HG03342 (cell line): Measurements from ENCODE around the gene ANKRD33B.
"Not testable (repeated sequence)": the region's sequence is repeated elsewhere in the genome, so short reads cannot be mapped to it uniquely, and the experiment has no call there.

Source experiments
- ATAC-seq: cut with Tn5 transposase; IDR thresholded peaks from one replicate; pipeline ENCODE4 v1.9.1; 2021; ENCODE audit warnings: mild to moderate bottlenecking, moderate library complexity; ENCODE audit not compliant: unreplicated experiment

Gene ANKRD33B

DNA sequence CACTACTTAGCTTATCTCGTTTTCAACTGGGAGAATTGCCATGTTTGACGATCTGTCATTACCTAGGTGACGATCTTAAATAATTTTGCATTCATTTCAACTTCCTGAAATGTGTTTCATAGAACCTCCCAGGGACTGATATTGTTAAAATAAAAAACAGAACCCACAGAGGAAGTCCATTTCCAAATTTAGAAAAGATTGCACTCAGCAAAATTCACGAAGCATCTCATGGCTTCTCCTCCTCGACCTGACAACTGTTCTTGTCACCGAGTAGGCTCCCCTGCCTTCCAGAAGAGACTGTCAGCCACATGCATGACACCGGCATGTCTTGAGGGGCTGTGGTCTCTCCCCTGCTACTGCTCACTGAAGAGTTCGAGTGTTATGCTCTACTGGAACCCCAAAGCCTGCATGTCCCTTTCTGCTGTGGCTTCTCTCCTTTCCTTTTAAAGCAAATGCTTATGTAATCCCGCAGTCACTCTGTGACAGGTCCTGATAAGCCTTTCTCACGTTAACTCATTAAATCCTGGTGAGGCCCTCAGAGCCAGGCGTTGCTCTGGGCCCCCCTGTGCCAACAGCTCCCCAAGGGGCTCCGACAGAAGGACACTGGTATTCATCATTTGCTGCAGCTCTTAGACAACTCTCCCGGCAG, 26.8 kb upstream of the ANKRD33B start:
- ATAC-seq, result peak; percentile 38

DNA sequence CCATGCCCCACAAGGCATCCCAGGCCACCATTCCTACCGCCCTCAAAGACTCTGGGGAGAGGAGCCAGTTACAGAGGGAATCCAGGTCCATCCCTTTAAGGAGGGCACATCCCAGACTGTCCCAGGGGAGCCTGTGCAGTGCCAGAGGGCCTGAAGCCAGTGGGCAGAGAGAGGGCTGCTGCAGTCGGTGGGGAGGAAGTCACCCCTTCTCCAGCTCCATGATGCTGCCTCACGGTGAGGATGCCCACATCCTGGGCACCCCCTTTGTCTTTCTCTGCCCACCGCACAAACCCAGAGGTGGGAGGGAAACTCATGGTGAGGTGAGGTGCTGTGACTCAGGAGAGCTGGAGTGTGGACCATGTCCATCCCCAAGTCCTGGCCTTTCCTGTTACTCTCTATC, 26.2 kb upstream of the ANKRD33B start:
- ATAC-seq, result no peak

DNA sequence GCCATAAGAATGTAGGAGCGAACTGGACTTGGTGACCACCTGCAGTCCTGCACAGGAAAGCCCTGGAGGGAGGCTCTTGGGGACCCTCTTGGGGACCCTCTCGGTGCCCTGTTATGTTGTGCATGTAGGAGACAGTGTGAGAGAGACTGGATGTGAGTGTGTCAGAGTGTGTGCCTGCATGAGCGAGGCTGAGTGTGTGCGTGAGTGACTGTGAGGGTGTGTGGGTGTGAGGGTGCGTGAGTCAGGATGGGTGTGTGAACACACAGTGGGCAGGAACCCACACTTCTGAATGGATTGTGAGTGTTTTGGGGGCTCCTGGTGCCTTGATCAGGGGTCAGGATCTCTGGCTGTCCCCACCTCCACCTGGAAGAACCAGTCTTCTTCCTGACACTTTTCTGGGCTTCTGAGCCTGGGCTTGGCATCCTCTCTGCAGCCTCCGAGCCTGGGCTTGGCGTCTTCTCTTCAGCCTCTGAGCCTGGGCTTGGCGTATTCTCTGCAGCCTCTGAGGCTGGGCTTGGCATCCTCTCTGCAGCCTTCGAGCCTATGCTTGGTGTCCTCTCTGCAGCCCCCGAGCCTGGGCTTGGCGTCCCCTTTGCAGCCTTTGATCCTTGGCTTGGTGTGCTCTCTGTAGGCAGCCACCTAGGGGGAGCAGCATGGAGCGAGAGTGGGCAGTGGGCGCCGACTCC, 25.6 kb upstream of the ANKRD33B start:
- no peak for ATAC-seq

DNA sequence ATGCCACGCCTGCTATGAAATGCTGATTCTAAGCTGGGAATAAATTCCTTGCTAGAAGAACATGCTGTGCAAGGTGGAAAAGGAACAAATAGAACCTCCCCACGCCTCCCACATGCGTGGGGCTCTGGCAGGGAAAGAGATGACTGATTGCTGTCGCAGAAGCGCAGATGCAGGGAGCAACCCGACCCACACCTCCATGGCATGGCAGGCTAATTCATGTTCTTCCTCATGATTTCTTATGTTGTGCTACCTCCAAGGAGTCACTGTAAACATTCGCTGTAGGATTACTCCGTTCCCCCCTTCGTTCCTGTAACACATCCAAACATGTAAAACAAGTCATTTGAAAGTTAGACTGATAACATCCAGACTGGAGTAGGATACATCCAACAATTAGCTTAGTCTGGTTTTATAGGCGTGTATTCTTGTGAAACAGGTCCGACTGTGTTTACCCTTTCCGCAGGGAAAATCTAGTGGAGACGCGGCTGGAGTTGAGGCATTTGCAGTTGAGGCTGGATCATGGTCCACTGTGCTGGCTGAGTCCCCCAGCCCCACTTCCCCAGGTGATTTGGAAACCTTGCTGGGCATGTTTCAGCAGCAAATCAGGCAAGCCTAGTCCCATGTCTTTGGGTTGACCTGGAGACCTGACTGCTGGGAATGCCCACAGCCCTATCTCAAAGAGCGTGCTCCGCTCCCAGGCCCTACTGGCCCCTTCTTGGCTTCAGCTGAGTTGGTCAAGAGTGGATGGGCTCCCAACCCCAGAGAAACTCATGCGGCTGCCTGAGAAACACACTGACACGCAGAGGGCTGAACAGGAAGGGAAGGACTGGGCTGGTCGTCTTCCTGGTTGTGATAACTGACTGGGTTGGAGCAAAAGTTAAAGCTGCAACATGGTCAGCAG, 24.8 kb upstream of the ANKRD33B start:
- ATAC-seq, result no peak

DNA sequence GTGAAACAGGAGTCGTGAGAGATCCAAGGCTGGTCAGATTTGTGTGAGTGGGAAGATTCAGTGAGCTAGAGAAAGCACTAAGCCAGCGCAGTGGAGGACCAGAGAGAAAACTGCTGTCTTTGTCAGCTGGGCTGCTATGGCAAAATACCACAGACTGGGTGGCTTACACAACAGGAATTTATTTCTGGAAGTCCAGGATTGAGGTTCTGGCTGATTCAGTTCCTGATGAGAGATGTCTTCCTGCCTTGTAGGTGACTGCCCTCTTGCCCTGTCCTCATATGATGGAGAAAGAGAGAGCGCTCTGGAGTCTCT, 24.2 kb upstream of the ANKRD33B start:
- no peak for ATAC-seq

DNA sequence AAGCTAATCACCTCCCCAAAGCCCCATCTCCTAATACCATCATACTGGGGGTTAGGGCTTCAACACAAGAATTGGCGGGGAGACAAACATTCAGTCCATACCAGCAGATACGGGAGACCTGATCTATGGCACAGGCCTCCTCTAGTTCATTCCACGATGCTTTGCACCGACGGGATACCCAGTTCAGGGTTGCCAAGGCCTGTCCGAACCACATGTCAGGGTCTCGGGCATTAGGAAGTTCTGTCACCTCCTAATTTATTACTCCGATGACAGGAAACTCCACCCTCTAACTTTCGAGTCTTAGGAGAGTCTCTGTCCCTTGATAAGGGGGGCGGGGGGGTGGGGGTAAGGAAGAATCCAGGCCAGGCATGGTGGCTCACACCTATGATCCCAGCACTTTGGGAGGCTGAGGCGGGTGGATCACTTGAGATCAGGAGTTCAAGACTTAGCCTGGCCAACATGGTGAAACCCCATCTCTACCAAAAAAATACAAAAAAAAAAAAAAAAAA, 23.8 kb upstream of the ANKRD33B start:
- ATAC-seq, result no peak

DNA sequence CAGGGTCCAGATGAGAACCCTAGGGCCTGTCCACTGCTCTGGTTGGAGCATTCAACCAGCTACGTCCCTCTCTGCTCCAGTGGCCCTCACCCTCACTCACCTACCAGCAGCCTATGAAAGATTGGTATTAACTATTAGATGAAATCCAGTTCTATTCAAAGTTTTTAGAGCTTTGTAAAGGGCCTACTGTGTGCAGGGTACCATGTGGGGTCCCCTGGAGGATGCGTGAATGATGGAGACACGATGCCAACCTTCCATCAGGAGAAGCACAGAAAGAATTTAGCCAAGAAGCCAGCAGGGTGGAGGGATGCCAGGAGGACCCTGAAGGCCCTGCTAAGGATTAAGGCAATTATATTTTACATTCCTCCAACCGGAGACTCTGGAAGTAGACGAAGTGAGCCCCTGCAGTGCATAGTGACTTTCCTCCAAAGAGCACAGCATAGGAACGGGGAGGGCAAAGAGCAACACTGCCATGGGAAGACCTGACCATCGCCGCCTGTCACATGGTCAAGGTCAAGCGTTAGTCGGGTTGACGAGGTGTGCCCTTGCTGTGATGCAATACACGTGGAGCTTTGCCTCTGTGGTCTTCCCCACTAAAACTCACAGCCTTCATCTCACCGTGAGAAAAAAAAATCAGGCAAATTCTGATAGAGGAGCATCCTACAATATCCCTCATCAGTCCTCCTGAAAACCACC, 22.8 kb upstream of the ANKRD33B start:
- ATAC-seq, result no peak

DNA sequence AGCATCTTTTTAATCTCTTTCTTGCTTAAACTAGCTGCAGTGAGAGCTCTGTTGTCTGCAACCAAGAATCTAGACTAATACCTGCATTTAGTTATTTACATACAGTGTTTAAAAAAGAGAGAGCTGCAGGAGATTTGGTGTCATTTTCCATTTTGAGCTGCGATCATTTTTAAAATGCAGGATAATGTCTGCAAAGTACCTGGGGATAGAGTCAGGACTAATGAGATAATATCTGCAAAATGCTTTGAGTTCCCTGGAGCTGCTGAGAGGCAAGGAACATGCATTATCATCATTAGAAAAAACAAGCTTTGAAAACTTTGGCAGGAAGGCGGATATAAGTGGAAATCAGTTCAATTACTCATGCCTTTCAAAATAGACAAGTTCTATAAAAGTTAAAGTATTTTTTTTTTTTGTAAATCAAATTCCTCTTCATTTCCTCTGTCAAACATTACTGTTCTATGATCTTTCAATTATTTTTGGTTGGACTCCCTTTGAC, 21.8 kb upstream of the ANKRD33B start:
- no peak for ATAC-seq

DNA sequence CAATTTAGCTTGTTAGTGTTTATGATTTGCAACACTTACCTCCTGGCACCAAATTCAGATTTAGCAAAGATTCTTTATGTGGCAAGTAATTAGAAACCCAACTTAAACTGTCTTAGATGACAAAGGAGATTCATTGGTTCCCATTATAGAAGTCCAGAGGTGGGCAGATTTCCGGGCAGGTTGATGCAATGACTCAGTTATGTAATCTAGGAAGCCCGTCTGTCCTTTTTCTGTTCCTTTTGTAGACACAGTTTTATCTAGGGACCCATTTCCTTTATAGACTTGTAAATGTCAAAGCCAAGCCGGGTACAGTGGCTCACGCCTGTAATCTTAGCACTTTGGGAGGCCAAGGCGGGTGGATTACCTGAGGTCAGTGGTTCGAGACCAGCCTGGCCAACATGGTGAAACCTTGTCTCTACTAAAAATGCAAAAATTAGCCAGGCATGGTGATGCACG, 20.3 kb upstream of the ANKRD33B start:
- ATAC-seq, result no peak

DNA sequence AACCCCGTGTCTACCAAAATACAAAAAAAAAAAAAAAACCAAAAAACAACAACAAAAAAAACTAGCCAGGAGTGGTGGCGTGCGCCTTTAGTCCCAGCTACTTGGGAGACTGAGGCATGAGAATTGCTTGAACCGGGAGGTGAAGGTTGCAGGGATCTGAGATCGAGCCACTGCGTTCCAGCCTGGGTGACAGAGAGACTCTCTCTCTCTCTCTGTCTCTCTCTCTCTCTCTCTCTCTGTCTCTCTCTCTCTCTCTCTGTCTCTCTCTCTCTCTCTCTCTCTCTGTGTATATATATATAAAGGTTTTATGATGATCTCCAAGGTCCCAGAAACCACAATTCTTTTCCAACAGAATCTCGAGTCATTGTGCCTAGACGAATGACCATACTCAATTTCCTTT, 18.8 kb upstream of the ANKRD33B start:
- ATAC-seq, result no peak

DNA sequence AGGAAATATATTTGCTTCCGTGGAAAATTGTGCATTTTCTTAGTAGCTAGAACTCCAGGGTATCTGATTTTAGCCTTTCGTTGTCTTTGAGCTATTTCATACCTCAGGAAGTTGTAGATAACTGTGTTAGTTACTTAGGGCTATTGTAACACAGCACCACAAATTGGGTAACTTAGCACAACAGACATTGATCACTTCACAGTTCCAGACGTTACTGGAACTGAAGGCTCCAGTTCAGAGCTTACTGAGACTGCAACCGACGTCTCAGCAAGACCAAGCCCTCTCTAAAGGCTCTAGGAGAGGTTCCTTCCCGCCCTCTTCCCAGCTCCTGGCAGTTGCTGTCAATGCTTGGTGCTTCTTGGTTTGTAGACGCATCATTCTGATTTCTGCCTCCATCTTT, 17.7 kb upstream of the ANKRD33B start:
- ATAC-seq, result no peak

DNA sequence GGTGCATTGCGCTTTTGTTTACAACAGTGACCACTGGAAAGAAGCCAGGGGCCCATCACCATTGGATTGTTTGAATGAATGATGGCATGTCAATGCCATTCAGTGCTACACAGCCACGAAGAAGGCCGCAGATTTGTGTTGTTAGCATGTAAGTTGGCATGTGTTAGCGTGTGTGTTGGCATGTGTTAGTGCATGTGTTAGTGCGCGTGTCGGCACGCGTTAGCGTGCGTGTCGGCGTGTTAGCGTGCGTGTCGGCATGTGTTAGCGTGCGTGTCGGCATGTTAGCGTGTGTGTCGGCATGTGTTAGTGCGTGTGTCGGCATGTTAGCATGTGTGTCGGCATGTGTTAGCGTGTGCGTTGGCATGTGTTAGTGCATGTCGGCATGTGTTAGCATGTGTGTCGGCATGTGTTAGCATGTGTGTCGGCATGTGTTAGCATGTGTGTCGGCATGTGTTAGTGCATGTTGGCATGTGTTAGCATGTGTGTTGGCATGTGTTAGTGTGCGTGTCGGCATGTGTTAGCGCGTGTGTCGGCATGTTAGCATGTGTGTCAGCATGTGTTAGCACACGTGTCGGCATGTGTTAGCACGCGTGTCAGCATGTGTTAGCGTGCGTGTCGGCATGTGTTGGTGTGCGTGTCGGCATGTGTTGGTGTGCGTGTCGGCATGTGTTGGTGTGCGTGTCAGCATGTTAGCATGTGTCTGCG, 15.3 kb upstream of the ANKRD33B start:
- ATAC-seq, result no peak

DNA sequence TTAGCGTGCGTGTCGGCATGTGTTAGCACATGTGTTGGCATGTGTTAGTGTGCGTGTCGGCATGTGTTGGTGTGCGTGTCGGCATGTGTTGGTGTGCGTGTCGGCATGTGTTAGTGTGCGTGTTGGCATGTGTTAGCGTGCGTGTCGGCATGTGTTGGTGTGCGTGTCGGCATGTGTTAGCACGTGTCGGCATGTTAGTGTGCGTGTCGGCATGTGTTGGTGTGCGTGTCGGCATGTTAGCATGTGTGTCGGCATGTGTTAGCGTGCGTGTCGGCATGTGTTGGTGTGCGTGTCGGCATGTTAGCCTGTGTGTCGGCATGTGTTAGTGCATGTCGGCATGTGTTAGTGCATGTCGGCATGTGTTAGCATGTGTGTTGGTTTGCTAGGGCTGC, 14.8 kb upstream of the ANKRD33B start:
- ATAC-seq, result not testable (repeated sequence)

DNA sequence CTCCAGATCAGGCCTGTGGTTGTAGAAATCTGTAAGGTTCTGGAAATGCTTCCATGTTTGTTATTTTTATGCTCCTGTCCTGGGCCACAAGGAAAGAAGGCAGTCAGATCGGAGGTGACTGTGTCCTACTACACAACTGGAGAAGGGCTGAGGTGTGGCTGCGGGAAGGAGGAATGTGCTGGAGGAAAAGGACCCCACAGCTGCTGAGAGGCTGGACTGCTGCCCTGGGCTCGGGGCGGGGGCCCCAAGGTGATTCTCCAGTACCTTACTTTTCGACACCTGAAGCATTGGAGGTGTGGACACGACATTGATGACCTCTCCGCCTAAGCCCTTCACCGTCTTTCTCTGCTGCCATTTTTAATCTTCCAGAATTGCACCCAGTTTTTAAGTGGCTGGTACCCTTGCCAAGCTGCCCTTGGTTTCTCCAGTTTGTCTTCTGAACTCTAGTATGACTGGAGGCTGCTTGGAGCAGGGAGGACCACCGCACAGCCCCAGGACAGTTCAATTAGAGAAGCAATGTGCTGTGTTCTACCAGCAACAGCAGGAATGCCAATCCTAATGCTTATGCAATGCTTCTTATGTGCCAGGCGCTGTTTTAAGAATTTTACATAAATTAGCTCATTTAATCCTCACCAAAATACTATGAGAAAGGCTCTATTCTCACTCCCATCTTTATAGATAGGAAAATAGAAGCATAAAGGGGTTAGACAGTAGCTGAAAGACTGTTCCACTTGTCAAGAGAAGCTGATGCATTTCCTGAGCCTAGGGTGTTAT, 13.5 kb upstream of the ANKRD33B start:
- no peak for ATAC-seq

DNA sequence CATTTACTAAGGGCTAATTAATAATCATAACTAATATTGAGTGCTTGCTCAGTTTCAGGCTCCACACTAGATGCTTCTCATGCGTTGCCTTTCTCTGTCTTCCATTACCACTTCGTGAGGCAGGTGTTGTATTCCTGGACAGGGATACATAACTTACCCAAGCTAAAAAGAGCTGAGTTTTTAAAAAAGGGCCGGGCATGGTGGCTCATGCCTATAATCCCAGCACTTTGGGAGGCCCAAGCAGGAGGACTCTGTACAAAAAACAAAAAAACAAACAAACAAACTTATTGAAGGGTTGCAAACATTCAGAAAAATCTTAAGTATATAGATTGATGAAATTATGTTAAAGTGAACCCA, 12.1 kb upstream of the ANKRD33B start:
- no peak for ATAC-seq

DNA sequence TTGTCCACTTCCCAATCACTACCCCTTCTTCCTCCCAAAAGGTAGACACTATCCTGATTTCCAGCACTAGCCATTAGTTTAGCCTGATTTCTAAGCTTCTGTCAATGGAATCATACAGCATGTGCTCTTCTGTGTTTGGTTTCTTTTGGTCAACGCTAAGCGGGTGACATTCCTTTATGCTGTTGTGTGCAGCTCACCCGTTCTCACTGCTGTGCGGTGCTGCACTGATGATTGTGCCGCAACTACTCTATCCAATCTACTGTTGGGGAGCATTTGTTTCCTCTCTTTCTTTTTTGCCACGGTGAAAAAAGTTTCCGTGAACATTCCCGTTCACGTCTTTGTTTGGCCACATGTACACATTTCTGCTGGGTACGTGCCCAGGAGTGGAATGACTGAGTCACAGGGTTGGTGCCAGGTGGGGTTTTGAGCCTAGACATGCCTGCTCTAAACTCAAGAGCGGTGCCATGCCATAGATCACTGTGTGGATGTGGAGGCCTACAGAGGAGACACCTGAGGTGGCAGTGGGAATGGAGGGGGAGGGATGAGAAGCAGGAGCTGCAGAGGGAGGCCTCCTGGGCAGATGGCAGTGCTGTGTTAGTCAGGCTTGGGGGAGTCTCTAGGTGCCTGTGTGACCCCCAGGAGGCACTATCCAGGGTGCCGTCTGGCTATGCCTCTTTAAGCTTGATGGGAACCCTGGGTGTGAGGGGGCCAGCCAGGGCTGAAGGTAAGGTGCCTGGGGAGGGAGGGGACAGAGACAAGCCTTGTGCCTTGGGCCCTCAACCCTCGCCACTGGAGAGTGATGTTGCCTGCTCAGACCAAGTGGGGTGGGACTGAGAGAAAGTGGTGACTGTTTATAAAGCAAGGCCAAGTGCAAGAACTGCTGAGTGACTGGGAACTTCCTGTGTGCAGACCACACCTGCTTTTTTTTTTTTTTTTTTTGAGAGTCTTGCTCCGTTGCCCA, 11.4 kb upstream of the ANKRD33B start:
- ATAC-seq, result peak; percentile 70

DNA sequence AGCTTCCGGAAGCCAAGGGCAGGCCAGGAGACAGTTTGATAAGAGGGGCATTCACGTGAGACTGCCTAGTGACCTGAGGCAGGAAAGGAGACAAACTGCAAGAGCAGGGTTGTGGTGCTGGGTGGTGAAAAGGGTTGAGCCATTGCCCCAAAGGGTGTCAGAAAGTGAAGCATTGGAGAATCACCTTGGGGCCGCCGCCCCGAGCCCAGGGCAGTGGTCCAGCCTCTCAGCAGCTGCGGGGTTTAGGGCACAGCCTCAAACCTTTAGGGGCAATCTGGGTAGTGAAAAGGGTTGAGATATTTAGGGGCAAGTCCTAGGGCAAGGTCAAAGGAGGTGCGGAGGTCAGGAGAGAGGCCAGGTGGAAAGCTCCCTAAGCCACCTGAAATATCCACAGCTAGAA, 10.4 kb upstream of the ANKRD33B start:
- ATAC-seq, result no peak

DNA sequence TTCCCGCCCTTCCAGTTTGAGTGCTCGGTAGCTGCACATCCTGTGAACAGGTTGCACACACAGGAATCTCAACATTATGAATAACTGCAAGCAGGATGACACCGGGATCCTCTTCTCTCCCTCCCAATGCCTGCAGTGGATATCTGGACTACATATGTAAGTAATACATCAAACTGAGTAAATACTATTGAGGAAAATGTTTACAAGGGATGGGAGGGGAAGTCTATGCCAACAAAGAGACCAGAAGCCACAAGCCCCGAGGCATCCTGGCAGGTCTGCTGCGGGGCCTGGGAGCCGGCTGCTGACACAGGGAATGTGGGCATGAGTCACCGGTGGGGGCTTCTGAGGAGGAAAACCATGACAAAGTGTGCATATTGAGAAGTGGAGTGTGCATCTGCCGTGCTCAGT, 8.6 kb upstream of the ANKRD33B start:
- ATAC-seq, result no peak
